CD4-positive, alpha-beta T cell (primary cell): ENCODE data around the gene ATP10A. TPM values are rescaled to one million over a fixed set of nuclear protein-coding genes. Genes with fewer than 3 reads are reported as not detected.
A peak's percentile ranks its signal among the peaks of the same experiment; 100 is the strongest.

Source experiments
- ATAC-seq: fragments of 200-7000 bp; cut with Tn5 transposase; one replicate; pipeline ENCODE4 v1.10.0; 2022; ENCODE audit warnings: mild to moderate bottlenecking; ENCODE audit not compliant: poor library complexity
- CTCF ChIA-PET: fragments of 350-600 bp; sonication (Branson Sonifier 250); formaldehyde crosslinking; loops from one replicate; lab custom pipeline; 2021; ENCODE audit warnings: antibody characterized with exemption, inconsistent platforms; lab: Charles Lee
- POLR2A ChIA-PET: fragments of 350-600 bp; sonication (Branson Sonifier 250); formaldehyde crosslinking; loops from one replicate; lab custom pipeline; 2021; ENCODE audit warnings: antibody characterized with exemption, inconsistent platforms; lab: Charles Lee
- DNase-seq, 14 experiments: peaks; one replicate each; pipeline ENCODE4 v3.0.0-alpha.2; 2013 to 2020; ENCODE audit warnings: mixed read lengths in 2 of 14
- H3K27ac ChIP-seq, 2 donors: one replicate each; pipeline versions ENCODE4 v1.5.1 to v1.7.0; 2013; ENCODE audit warnings: low read length in 2 of 2, low read depth in 1 of 2, mild to moderate bottlenecking in 1 of 2
- H3K27me3 ChIP-seq, 2 experiments: 1 replicate in 1 of 2; 2 replicates in 1 of 2; pipeline versions ENCODE4 v1.6.1 to v1.7.0; 2013; ENCODE audit warnings: low read length in 2 of 2, control low read depth in 1 of 2, mild to moderate bottlenecking in 1 of 2, moderate library complexity in 1 of 2; ENCODE audit not compliant: insufficient read depth in 2 of 2, control insufficient read depth in 1 of 2
- H3K36me3 ChIP-seq: one replicate; pipeline ENCODE4 v1.6.1; 2013; ENCODE audit warnings: low read length, control low read depth; ENCODE audit not compliant: insufficient read depth
- H3K4me1 ChIP-seq: one replicate; pipeline ENCODE4 v1.6.1; 2013; ENCODE audit warnings: low read length, control low read depth; ENCODE audit not compliant: insufficient read depth
- H3K4me3 ChIP-seq: one replicate; pipeline ENCODE4 v1.5.1; 2013; ENCODE audit warnings: mild to moderate bottlenecking, low read length, moderate library complexity
- H3K9me3 ChIP-seq, 2 experiments: 1 replicate in 1 of 2; 2 replicates in 1 of 2; pipeline versions ENCODE4 v1.6.1 to v1.7.0; 2013; ENCODE audit warnings: low read length in 2 of 2, mild to moderate bottlenecking in 2 of 2, control low read depth in 1 of 2, moderate library complexity in 1 of 2; ENCODE audit not compliant: control insufficient read depth in 1 of 2, insufficient read depth in 1 of 2
- H3K27ac Mint-ChIP-seq: one replicate; pipeline ENCODE4 v1.8.0; 2020; ENCODE audit warnings: mixed read lengths
- H3K27me3 Mint-ChIP-seq: one replicate; pipeline ENCODE4 v1.8.0; 2021; ENCODE audit warnings: mixed read lengths
- H3K36me3 Mint-ChIP-seq: one replicate; pipeline ENCODE4 v1.8.0; 2021; ENCODE audit warnings: low read depth, mixed read lengths
- H3K4me1 Mint-ChIP-seq: one replicate; pipeline ENCODE4 v1.8.0; 2021; ENCODE audit warnings: low read depth, mixed read lengths
- H3K4me3 Mint-ChIP-seq: one replicate; pipeline ENCODE4 v1.8.0; 2020; ENCODE audit warnings: mild to moderate bottlenecking, mixed read lengths
- H3K9me3 Mint-ChIP-seq: one replicate; pipeline ENCODE4 v1.8.0; 2020; ENCODE audit warnings: mixed read lengths
- intact Hi-C, 2 experiments: fragments of 100-400 bp; cut with DNase I in 1 of 2; cut with micrococcal nuclease in 1 of 2; formaldehyde crosslinking; loops; one replicate each; pipeline versions ENCODE4 v1.15.1 to v1.9.0; 2023 to 2025; cut with DNase I, micrococcal nuclease
- total RNA-seq, 174 experiments: library from RNA in 2 of 174; stranded (reverse) in 2 of 174; gene quantifications; one replicate each; pipeline ENCODE4 v1.2.3 and lab custom pipeline; 2021 to 2026
- TF ChIP-seq, protein P1 (sequence below): fragments of 200-600 bp; IDR thresholded peaks from one replicate; pipeline ENCODE4 v1.8.0; 2022; ENCODE audit warnings: antibody characterized with exemption, mild to moderate bottlenecking

The ATP10A gene
- total RNA-seq, 2 experiments from 2014 or later: 30.0 to 30.4 TPM

DNA sequence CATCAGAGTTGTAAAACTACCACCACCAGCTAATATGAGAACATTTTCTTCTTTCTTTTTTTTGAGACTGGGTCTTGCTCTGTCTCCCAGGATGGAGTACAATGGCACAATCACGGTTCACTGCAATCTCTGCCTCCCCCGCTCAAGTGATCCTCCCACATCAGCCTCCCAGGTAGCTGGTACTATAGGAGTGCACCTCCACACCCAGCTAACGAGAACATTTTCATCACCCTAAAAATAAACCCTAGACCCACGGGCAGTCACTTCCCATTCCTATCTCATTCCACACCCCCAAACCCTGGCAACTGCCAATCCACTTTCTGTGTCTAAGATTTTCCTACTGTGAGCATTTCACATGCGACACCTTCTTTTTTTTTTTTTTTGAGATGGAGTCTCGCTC lies 130.9 kb downstream of the ATP10A start:
- H3K4me1 ChIP-seq: no peaks in the 10 kb centered on the region
- DNase-seq (no peak), ATAC-seq (no peak)
- CTCF ChIA-PET: interaction anchor here (1.3 kb wide), 1 partner anchor 22 kb away, joined by 3 read pairs; no protein-coding TSS in a partner anchor
- Mint-ChIP-seq H3K27ac (peak overlapping the region; percentile 39), H3K4me1 (no peaks in the 10 kb centered on the region), H3K27me3 (no peaks in the 10 kb centered on the region), H3K9me3 (no peaks in the 10 kb centered on the region), H3K4me3 (no peak overlapping the region), H3K36me3 (peaks cover 50% of the 10 kb centered on the region)
- TF ChIP-seq, protein P1, sequence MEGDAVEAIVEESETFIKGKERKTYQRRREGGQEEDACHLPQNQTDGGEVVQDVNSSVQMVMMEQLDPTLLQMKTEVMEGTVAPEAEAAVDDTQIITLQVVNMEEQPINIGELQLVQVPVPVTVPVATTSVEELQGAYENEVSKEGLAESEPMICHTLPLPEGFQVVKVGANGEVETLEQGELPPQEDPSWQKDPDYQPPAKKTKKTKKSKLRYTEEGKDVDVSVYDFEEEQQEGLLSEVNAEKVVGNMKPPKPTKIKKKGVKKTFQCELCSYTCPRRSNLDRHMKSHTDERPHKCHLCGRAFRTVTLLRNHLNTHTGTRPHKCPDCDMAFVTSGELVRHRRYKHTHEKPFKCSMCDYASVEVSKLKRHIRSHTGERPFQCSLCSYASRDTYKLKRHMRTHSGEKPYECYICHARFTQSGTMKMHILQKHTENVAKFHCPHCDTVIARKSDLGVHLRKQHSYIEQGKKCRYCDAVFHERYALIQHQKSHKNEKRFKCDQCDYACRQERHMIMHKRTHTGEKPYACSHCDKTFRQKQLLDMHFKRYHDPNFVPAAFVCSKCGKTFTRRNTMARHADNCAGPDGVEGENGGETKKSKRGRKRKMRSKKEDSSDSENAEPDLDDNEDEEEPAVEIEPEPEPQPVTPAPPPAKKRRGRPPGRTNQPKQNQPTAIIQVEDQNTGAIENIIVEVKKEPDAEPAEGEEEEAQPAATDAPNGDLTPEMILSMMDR: no peak
- POLR2A ChIA-PET: interaction anchor here (1.2 kb wide), 1 partner anchor 202 kb away, joined by 4 read pairs; no protein-coding TSS in a partner anchor
- no peaks in the 10 kb centered on the region for H3K9me3 ChIP-seq
- no peak overlapping the region for H3K27ac ChIP-seq
- peaks cover 27% of the 10 kb centered on the region for H3K36me3 ChIP-seq
- intact Hi-C loops: no loop called here
- no peaks in the 10 kb centered on the region for H3K27me3 ChIP-seq
- no peak overlapping the region for H3K4me3 ChIP-seq

DNA sequence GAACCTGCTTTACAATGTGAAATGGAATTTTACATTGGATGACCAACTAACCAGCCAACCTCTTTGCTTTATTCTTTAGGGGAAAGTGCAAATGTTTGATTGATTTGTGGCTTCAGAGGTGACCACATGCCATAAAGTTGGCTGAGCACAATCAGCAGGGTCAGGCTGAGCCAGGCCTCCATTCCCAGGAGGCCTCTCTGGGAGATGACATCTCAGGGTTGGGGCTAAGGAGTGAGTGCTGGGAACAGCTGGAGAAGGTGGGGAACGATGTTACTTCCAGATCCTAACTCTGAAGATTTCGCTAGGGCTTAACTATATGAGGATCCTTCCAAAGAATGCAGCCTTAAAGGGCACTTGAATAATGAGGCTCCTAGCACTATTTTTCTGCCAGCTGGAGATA lies 131.7 kb downstream of the ATP10A start:
- intact Hi-C loops: no loop called here
- H3K27me3 Mint-ChIP-seq: no peaks in the 10 kb centered on the region
- no peaks in the 10 kb centered on the region for H3K9me3 Mint-ChIP-seq
- no peak for ATAC-seq
- H3K27ac Mint-ChIP-seq: peak overlapping the region; percentile 39
- H3K4me1 ChIP-seq: no peaks in the 10 kb centered on the region
- H3K36me3 ChIP-seq: peaks cover 27% of the 10 kb centered on the region
- H3K36me3 Mint-ChIP-seq: peaks cover 47% of the 10 kb centered on the region
- POLR2A ChIA-PET: interaction anchor here (1.2 kb wide), 1 partner anchor 203 kb away, joined by 4 read pairs; no protein-coding TSS in a partner anchor
- TF ChIP-seq, protein P1: no peak
- H3K4me3 Mint-ChIP-seq: no peak overlapping the region
- H3K27me3 ChIP-seq: no peaks in the 10 kb centered on the region
- H3K4me3 ChIP-seq: no peak overlapping the region
- CTCF ChIA-PET: interaction anchor here (1.3 kb wide), 1 partner anchor 21 kb away, joined by 3 read pairs; no protein-coding TSS in a partner anchor
- no peaks in the 10 kb centered on the region for H3K4me1 Mint-ChIP-seq
- no peaks in the 10 kb centered on the region for H3K9me3 ChIP-seq
- H3K27ac ChIP-seq: no peak overlapping the region
- no peak for DNase-seq

DNA sequence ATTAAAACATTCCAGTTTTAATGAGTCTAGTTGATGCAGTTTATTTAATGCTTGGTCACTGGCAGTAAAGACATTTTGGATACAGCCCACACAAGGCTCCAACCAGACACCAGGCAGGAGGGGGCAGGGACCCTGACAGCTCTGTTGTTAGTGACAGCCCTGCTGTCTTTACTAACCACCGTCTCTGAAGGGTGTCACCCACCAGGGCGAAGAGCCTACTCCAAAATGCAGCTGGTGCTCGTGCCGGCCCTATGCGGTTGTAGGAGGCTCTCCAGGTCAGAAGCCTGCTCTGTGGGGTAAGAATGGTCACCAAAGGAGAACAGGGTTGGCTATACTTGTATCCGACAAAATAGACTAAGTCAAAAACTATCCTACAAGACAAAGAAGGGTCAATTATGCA lies 132.2 kb downstream of the ATP10A start:
- TF ChIP-seq, protein P1: no peak
- Mint-ChIP-seq H3K36me3 (peaks cover 42% of the 10 kb centered on the region), H3K27me3 (no peaks in the 10 kb centered on the region), H3K4me3 (no peak overlapping the region), H3K9me3 (no peaks in the 10 kb centered on the region), H3K4me1 (no peaks in the 10 kb centered on the region), H3K27ac (no peak overlapping the region)
- CTCF ChIA-PET: no interaction called here
- Histone ChIP-seq H3K27me3 (no peaks in the 10 kb centered on the region), H3K27ac (no peak overlapping the region), H3K4me3 (no peak overlapping the region), H3K9me3 (no peaks in the 10 kb centered on the region), H3K36me3 (peaks cover 28% of the 10 kb centered on the region), H3K4me1 (no peaks in the 10 kb centered on the region)
- POLR2A ChIA-PET: no interaction called here
- ATAC-seq (no peak), DNase-seq (no peak)
- intact Hi-C loops: no loop called here
